Measurements from ENCODE around the gene CADM1. TPM values are rescaled to one million over a fixed set of nuclear protein-coding genes. Genes with fewer than 3 reads are reported as not detected.

The CADM1 gene
- total and polyA plus RNA-seq, 9 of the 15 experiments (the other 6 are each of a cell fraction or from before 2014, with no cell fraction given): 0.42 TPM; not detected in 8

DNA sequence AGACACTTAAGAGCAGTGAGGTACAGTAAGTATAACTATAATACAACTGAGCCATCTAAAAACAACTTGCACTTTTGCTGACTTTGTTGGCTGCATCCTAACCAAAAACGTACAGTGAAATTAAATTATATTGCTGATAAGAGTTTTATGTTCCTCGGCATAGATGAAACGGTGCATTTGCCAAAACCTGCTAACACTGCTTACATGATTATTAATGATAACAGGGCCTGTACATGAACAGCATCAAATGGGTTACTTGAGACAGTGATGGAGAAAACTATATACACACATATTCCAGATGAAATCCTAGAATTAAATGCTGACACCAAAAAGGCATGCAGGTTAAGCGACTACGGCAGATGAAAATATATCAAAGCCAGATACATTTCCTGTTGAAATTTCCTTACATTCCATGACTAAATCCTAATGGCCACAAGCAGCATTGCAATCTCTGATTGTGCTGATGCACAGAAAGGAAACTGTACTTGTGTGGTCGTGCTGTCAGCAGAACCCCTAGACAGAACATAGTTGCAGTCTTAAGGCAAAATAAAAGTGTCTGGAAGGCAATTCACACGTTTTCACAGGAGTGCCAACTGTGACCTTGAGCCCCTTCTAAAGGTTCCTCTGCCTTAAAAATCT is 143.9 kb downstream of the CADM1 start (continued):
- TF ChIP-seq ZFP1 (CRISPR knock-in tag; IDR thresholded peaks at IDR 0.05): no peak
- no peak for TF ChIP-seq SMAD1 (IDR thresholded peaks at IDR 0.05; ENCODE audit: low read depth, low read length, partially characterized antibody)
- TF ChIP-seq, protein P1, sequence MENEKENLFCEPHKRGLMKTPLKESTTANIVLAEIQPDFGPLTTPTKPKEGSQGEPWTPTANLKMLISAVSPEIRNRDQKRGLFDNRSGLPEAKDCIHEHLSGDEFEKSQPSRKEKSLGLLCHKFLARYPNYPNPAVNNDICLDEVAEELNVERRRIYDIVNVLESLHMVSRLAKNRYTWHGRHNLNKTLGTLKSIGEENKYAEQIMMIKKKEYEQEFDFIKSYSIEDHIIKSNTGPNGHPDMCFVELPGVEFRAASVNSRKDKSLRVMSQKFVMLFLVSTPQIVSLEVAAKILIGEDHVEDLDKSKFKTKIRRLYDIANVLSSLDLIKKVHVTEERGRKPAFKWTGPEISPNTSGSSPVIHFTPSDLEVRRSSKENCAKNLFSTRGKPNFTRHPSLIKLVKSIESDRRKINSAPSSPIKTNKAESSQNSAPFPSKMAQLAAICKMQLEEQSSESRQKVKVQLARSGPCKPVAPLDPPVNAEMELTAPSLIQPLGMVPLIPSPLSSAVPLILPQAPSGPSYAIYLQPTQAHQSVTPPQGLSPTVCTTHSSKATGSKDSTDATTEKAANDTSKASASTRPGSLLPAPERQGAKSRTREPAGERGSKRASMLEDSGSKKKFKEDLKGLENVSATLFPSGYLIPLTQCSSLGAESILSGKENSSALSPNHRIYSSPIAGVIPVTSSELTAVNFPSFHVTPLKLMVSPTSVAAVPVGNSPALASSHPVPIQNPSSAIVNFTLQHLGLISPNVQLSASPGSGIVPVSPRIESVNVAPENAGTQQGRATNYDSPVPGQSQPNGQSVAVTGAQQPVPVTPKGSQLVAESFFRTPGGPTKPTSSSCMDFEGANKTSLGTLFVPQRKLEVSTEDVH (IDR thresholded peaks at IDR 0.05; ENCODE audit: low read depth, partially characterized antibody): no peak
- TF ChIP-seq KDM4B (IDR thresholded peaks at IDR 0.05; ENCODE audit: borderline replicate concordance in 2 of 2, low read depth in 1 of 2): no peak
- TF ChIP-seq ZC3H11A (IDR thresholded peaks at IDR 0.05; ENCODE audit: low read depth, low read length): no peak
- TF ChIP-seq, protein P2, sequence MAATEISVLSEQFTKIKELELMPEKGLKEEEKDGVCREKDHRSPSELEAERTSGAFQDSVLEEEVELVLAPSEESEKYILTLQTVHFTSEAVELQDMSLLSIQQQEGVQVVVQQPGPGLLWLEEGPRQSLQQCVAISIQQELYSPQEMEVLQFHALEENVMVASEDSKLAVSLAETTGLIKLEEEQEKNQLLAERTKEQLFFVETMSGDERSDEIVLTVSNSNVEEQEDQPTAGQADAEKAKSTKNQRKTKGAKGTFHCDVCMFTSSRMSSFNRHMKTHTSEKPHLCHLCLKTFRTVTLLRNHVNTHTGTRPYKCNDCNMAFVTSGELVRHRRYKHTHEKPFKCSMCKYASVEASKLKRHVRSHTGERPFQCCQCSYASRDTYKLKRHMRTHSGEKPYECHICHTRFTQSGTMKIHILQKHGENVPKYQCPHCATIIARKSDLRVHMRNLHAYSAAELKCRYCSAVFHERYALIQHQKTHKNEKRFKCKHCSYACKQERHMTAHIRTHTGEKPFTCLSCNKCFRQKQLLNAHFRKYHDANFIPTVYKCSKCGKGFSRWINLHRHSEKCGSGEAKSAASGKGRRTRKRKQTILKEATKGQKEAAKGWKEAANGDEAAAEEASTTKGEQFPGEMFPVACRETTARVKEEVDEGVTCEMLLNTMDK (IDR thresholded peaks at IDR 0.05; ENCODE audit: borderline replicate concordance, insufficient read depth, low read depth, low read length, poor library complexity, severe bottlenecking): no peak
- TF ChIP-seq MEF2A (IDR thresholded peaks at IDR 0.05; ENCODE audit: control insufficient read depth, low read depth, low read length): no peak

All from K562 (cell line).